Measurements from ENCODE around the gene RBCK1.

The RBCK1 gene

DNA sequence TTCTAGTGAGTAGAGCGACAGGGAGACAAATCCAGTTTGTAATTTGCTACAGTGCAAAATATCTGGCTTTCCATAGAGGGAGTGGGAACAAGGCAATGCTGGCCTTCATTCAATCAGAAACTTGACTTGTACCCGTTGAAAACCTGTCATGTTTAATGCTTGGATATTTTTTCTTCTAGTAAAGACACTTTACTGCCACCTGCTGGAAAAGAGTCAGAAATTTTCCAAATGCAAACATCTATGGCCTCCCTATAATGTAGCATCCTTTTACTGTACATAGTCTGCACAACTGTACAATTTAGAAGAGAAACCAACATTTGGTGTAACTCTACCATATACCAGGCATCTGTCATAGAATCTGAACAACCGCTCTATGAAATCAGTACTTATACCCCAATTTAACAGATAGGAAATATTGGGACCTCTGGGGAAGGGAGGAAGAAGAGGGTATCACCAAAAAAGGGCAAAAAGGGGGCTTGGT, 70.9 kb downstream of the RBCK1 start:
- TF ChIP-seq OSR1 (CRISPR knock-in tag; IDR thresholded peaks at IDR 0.05) (no peak), SNAI2 (CRISPR knock-in tag; IDR thresholded peaks at IDR 0.05) (no peak), ISL1 (CRISPR knock-in tag; IDR thresholded peaks at IDR 0.05) (no peak), TOX (CRISPR knock-in tag; IDR thresholded peaks at IDR 0.05; ENCODE audit: borderline replicate concordance) (no peak), ESRRG (CRISPR knock-in tag; IDR thresholded peaks at IDR 0.05) (no peak), ARNTL (CRISPR knock-in tag; IDR thresholded peaks at IDR 0.05; ENCODE audit: borderline replicate concordance, low read depth) (no peak), ZNF565 (CRISPR knock-in tag; conservative IDR thresholded peaks at IDR 0.05; ENCODE audit: low read depth) (no peak), ZNF8 (CRISPR knock-in tag; IDR thresholded peaks at IDR 0.05) (no peak), CSRNP3 (CRISPR knock-in tag; IDR thresholded peaks at IDR 0.05) (no peak), PPARA (CRISPR knock-in tag; IDR thresholded peaks at IDR 0.05; ENCODE audit: borderline replicate concordance) (no peak), CSDC2 (CRISPR knock-in tag; IDR thresholded peaks at IDR 0.05) (no peak), RARB (CRISPR knock-in tag; IDR thresholded peaks at IDR 0.05) (no peak), ZFP30 (CRISPR knock-in tag; IDR thresholded peaks at IDR 0.05) (no peak), GLIS3 (CRISPR knock-in tag; IDR thresholded peaks at IDR 0.05) (no peak), TCF4 (CRISPR knock-in tag; IDR thresholded peaks at IDR 0.05; ENCODE audit: borderline replicate concordance) (no peak), ZNF70 (CRISPR knock-in tag; IDR thresholded peaks at IDR 0.05) (no peak), BACH2 (CRISPR knock-in tag; IDR thresholded peaks at IDR 0.05; ENCODE audit: borderline replicate concordance) (no peak)
- TF ChIP-seq, protein P1, sequence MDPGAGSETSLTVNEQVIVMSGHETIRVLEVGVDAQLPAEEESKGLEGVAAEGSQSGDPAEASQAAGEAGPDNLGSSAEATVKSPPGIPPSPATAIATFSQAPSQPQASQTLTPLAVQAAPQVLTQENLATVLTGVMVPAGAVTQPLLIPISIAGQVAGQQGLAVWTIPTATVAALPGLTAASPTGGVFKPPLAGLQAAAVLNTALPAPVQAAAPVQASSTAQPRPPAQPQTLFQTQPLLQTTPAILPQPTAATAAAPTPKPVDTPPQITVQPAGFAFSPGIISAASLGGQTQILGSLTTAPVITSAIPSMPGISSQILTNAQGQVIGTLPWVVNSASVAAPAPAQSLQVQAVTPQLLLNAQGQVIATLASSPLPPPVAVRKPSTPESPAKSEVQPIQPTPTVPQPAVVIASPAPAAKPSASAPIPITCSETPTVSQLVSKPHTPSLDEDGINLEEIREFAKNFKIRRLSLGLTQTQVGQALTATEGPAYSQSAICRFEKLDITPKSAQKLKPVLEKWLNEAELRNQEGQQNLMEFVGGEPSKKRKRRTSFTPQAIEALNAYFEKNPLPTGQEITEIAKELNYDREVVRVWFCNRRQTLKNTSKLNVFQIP (CRISPR knock-in tag; IDR thresholded peaks at IDR 0.05; ENCODE audit: borderline replicate concordance, low read depth) = no peak
- TF ChIP-seq, protein P2, sequence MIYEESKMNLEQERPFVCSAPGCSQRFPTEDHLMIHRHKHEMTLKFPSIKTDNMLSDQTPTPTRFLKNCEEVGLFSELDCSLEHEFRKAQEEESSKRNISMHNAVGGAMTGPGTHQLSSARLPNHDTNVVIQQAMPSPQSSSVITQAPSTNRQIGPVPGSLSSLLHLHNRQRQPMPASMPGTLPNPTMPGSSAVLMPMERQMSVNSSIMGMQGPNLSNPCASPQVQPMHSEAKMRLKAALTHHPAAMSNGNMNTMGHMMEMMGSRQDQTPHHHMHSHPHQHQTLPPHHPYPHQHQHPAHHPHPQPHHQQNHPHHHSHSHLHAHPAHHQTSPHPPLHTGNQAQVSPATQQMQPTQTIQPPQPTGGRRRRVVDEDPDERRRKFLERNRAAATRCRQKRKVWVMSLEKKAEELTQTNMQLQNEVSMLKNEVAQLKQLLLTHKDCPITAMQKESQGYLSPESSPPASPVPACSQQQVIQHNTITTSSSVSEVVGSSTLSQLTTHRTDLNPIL (CRISPR knock-in tag; IDR thresholded peaks at IDR 0.05; ENCODE audit: low read depth) = no peak
- TF ChIP-seq, protein P3, sequence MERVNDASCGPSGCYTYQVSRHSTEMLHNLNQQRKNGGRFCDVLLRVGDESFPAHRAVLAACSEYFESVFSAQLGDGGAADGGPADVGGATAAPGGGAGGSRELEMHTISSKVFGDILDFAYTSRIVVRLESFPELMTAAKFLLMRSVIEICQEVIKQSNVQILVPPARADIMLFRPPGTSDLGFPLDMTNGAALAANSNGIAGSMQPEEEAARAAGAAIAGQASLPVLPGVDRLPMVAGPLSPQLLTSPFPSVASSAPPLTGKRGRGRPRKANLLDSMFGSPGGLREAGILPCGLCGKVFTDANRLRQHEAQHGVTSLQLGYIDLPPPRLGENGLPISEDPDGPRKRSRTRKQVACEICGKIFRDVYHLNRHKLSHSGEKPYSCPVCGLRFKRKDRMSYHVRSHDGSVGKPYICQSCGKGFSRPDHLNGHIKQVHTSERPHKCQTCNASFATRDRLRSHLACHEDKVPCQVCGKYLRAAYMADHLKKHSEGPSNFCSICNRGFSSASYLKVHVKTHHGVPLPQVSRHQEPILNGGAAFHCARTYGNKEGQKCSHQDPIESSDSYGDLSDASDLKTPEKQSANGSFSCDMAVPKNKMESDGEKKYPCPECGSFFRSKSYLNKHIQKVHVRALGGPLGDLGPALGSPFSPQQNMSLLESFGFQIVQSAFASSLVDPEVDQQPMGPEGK (CRISPR knock-in tag; IDR thresholded peaks at IDR 0.05; ENCODE audit: borderline replicate concordance) = no peak

GRCh38 chr20:479487-479886, 71.4 kb downstream of the RBCK1 start:
- TF ChIP-seq ISL1 (CRISPR knock-in tag; IDR thresholded peaks at IDR 0.05) (no peak), TSHZ2 (CRISPR knock-in tag; IDR thresholded peaks at IDR 0.05) (no peak), ZNF70 (CRISPR knock-in tag; IDR thresholded peaks at IDR 0.05) (no peak), TCF4 (CRISPR knock-in tag; IDR thresholded peaks at IDR 0.05; ENCODE audit: borderline replicate concordance) (no peak), OSR1 (CRISPR knock-in tag; IDR thresholded peaks at IDR 0.05) (no peak), ARNTL (CRISPR knock-in tag; IDR thresholded peaks at IDR 0.05; ENCODE audit: borderline replicate concordance, low read depth) (no peak), GLIS3 (CRISPR knock-in tag; IDR thresholded peaks at IDR 0.05) (no peak), BACH2 (CRISPR knock-in tag; IDR thresholded peaks at IDR 0.05; ENCODE audit: borderline replicate concordance) (no peak), ESRRG (CRISPR knock-in tag; IDR thresholded peaks at IDR 0.05) (no peak)
- TF ChIP-seq, protein P1 (CRISPR knock-in tag; IDR thresholded peaks at IDR 0.05; ENCODE audit: borderline replicate concordance, low read depth) = no peak
- ATAC-seq = no peak

More for the DNA sequence above, 70.9 kb downstream of the RBCK1 start:
- peak; percentile 86 for ATAC-seq

Measured in SK-N-SH treated with all-trans-retinoic acid at 6 μM for 48 hours (cell line).